IMR-90 (cell line): ENCODE results near the gene SLC30A5. TPM values are rescaled to one million over a fixed set of nuclear protein-coding genes. Genes with fewer than 3 reads are reported as not detected.
A peak's percentile ranks its signal among the peaks of the same experiment; 100 is the strongest.

ENCODE experiments used
- ATAC-seq: fragments of 200-7000 bp; cut with Tn5 transposase; 2 replicates; pipeline ENCODE4 v1.9.1; 2020; ENCODE audit warnings: low read depth, mild to moderate bottlenecking, moderate library complexity
- Bru-seq: library from RNA; stranded (reverse); fragments of 400-500 nt; gene quantifications from one replicate; lab custom pipeline; 2021; lab: Mats Ljungman, UMichigan
- BruChase-seq, 2 experiments: library from RNA; stranded (reverse); fragments of 400-500 nt; gene quantifications; one replicate each; lab custom pipeline; 2021; lab: Mats Ljungman, UMichigan
- BruUV-seq: library from RNA; stranded (reverse); fragments of 400-500 nt; replicated peaks from 2 replicates; lab custom pipeline; 2021; lab: Mats Ljungman, UMichigan
- CTCF ChIA-PET: fragments of 300-600 bp; formaldehyde crosslinking; extraction: SDS; loops from one replicate; lab custom pipeline; 2021; ENCODE audit warnings: antibody characterized with exemption; lab: Yijun Ruan, JAX
- POLR2A ChIA-PET: fragments of 300-600 bp; sonication (Branson Sonifier 250); formaldehyde crosslinking; loops from one replicate; lab custom pipeline; 2022; ENCODE audit warnings: antibody characterized with exemption; ENCODE audit not compliant: unreplicated experiment; lab: Charles Lee
- DNase-seq: peaks from one replicate; pipeline ENCODE4 v3.0.0; 2013
- H2AFZ ChIP-seq: replicated peaks from 2 replicates; pipeline ENCODE3; 2013; ENCODE audit warnings: low read length, mild to moderate bottlenecking; ENCODE audit not compliant: poor library complexity
- H2AK5ac ChIP-seq: 2 replicates; pipeline ENCODE4 v1.6.1; 2013; ENCODE audit warnings: low read depth, low read length, inconsistent platforms
- H2AK9ac ChIP-seq: replicated peaks from 2 replicates; pipeline ENCODE3; 2013; ENCODE audit warnings: mild to moderate bottlenecking, low read depth, low read length, moderate library complexity; ENCODE audit not compliant: poor library complexity
- H2BK120ac ChIP-seq: 2 replicates; pipeline ENCODE4 v1.6.1; 2013; ENCODE audit warnings: low read depth, low read length, inconsistent platforms
- H2BK15ac ChIP-seq: 3 replicates; pipeline ENCODE4 v1.6.1; 2013; ENCODE audit warnings: low read depth, low read length, inconsistent platforms
- H2BK20ac ChIP-seq: 2 replicates; pipeline ENCODE4 v1.6.1; 2013; ENCODE audit warnings: low read depth, mild to moderate bottlenecking, inconsistent platforms, low read length, moderate library complexity
- H2BK5ac ChIP-seq: 2 replicates; pipeline ENCODE4 v1.6.1; 2013; ENCODE audit warnings: mild to moderate bottlenecking, low read depth, low read length, inconsistent platforms; ENCODE audit not compliant: poor library complexity, severe bottlenecking
- H3K14ac ChIP-seq: replicated peaks from 2 replicates; pipeline ENCODE4 v1.6.1; 2013; ENCODE audit warnings: low read depth, low read length, inconsistent platforms
- H3K18ac ChIP-seq: 2 replicates; pipeline ENCODE4 v1.6.1; 2013; ENCODE audit warnings: low read depth, low read length, control low read depth
- H3K23ac ChIP-seq: 2 replicates; pipeline ENCODE4 v1.6.1; 2013; ENCODE audit warnings: low read depth, low read length, inconsistent platforms
- H3K27ac ChIP-seq: 2 replicates; pipeline ENCODE4 v1.5.1; 2013; ENCODE audit warnings: mild to moderate bottlenecking, control low read depth, low read length; ENCODE audit not compliant: insufficient read depth
- H3K27me3 ChIP-seq: 2 replicates; pipeline ENCODE4 v1.6.1; 2013; ENCODE audit warnings: low read length; ENCODE audit not compliant: control insufficient read depth, insufficient read depth
- H3K36me3 ChIP-seq: 2 replicates; pipeline ENCODE4 v1.6.1; 2013; ENCODE audit warnings: low read length, mixed read lengths; ENCODE audit not compliant: control insufficient read depth, insufficient read depth
- H3K4ac ChIP-seq: 2 replicates; pipeline ENCODE4 v1.6.1; 2013; ENCODE audit warnings: low read depth, low read length, inconsistent platforms
- H3K4me1 ChIP-seq: 2 replicates; pipeline ENCODE4 v1.6.1; 2013; ENCODE audit warnings: low read length, mixed read lengths; ENCODE audit not compliant: control insufficient read depth, insufficient read depth
- H3K4me2 ChIP-seq: 2 replicates; pipeline ENCODE4 v1.6.1; 2013; ENCODE audit warnings: low read depth, mild to moderate bottlenecking, control low read depth, low read length, moderate library complexity
- H3K4me3 ChIP-seq: 2 replicates; pipeline ENCODE4 v1.5.1; 2013; ENCODE audit warnings: low read depth, mild to moderate bottlenecking, control low read depth, low read length, moderate library complexity; ENCODE audit not compliant: insufficient read depth
- H3K56ac ChIP-seq: 2 replicates; pipeline ENCODE4 v1.6.1; 2013; ENCODE audit warnings: low read length, inconsistent platforms; ENCODE audit not compliant: insufficient read depth; ENCODE audit errors: extremely low read depth
- H3K79me1 ChIP-seq, 2 experiments: 2 replicates each; pipeline ENCODE4 v1.6.1; 2013; ENCODE audit warnings: low read length in 2 of 2, inconsistent platforms in 1 of 2, low read depth in 1 of 2
- H3K9ac ChIP-seq: 2 replicates; pipeline ENCODE4 v1.6.1; 2013; ENCODE audit warnings: low read depth, low read length, control low read depth
- H3K9me1 ChIP-seq: 2 replicates; pipeline ENCODE4 v1.6.1; 2013; ENCODE audit warnings: low read length, inconsistent platforms; ENCODE audit not compliant: insufficient read depth
- H3K9me3 ChIP-seq: 2 replicates; pipeline ENCODE4 v1.6.1; 2013; ENCODE audit warnings: low read length; ENCODE audit not compliant: control insufficient read depth, insufficient read depth
- H4K20me1 ChIP-seq: 2 replicates; pipeline ENCODE4 v1.6.1; 2013; ENCODE audit warnings: low read length, inconsistent platforms; ENCODE audit not compliant: insufficient read depth
- H4K5ac ChIP-seq: 2 replicates; pipeline ENCODE4 v1.6.1; 2013; ENCODE audit warnings: mild to moderate bottlenecking, low read depth, low read length, control low read depth
- H4K8ac ChIP-seq, 2 experiments: 2 replicates each; pipeline ENCODE4 v1.6.1; 2013; ENCODE audit warnings: low read depth in 2 of 2, low read length in 2 of 2, control low read depth in 1 of 2, inconsistent platforms in 1 of 2
- H4K91ac ChIP-seq: 2 replicates; pipeline ENCODE4 v1.6.1; 2013; ENCODE audit warnings: low read depth, low read length, inconsistent platforms; ENCODE audit not compliant: insufficient read depth
- CEBPB ChIP-seq: IDR thresholded peaks from 2 replicates; pipeline ENCODE4 v1.6.1; 2012; ENCODE audit warnings: low read depth, low read length, improper control_type of control experiment
- CHD1 ChIP-seq: IDR thresholded peaks from 2 replicates; pipeline ENCODE4 v1.6.1; 2012; ENCODE audit warnings: low read depth, low read length, improper control_type of control experiment
- MAZ ChIP-seq: IDR thresholded peaks from 2 replicates; pipeline ENCODE4 v1.6.1; 2012; ENCODE audit warnings: low read depth, mild to moderate bottlenecking, low read length, improper control_type of control experiment, moderate library complexity, borderline replicate concordance
- MXI1 ChIP-seq: IDR thresholded peaks from 2 replicates; pipeline ENCODE4 v1.6.1; 2012; ENCODE audit warnings: low read depth, mild to moderate bottlenecking, low read length, moderate library complexity, borderline replicate concordance
- NFE2L2 ChIP-seq: fragments of 150-350 bp; IDR thresholded peaks from 2 replicates; pipeline ENCODE4 v1.6.1; 2016; ENCODE audit warnings: low read depth, mild to moderate bottlenecking, low read length
- POLR2A ChIP-seq: IDR thresholded peaks from 2 replicates; pipeline ENCODE4 v1.6.1; 2012; ENCODE audit warnings: mild to moderate bottlenecking, low read depth, low read length
- RAD21 ChIP-seq: IDR thresholded peaks from 2 replicates; pipeline ENCODE4 v1.6.1; 2012; ENCODE audit warnings: low read length, improper control_type of control experiment
- RCOR1 ChIP-seq: IDR thresholded peaks from 2 replicates; pipeline ENCODE4 v1.6.1; 2012; ENCODE audit warnings: mild to moderate bottlenecking, low read length, improper control_type of control experiment; ENCODE audit not compliant: insufficient replicate concordance
- RFX5 ChIP-seq: IDR thresholded peaks from 2 replicates; pipeline ENCODE4 v1.8.0; 2012; ENCODE audit warnings: low read depth, mild to moderate bottlenecking, low read length, moderate library complexity
- SMC3 ChIP-seq: fragments of 150-350 bp; IDR thresholded peaks from 2 replicates; pipeline ENCODE4 v1.6.1; 2016; ENCODE audit warnings: low read depth, mild to moderate bottlenecking, antibody characterized with exemption, low read length, moderate library complexity
- WGBS, 2 experiments: methylation state at CpG; one replicate each; pipeline versions ENCODE4 v1.1.5 to v1.1.7; 2013; ENCODE audit warnings: missing lambda C conversion rate in 2 of 2; ENCODE audit not compliant: insufficient read length in 1 of 2; ENCODE audit errors: extremely low coverage in 2 of 2; 5-methylcytosine and 5-hydroxymethylcytosine counted together
- dilution Hi-C: fragments of 300-500 bp; cut with HindIII; formaldehyde crosslinking; loops from one replicate; pipeline ENCODE4 v1.14.3; 2018; ENCODE audit warnings: low sequenced_read_pairs; ENCODE audit not compliant: unreplicated experiment
- in situ Hi-C: fragments of 300-500 bp; cut with MboI; formaldehyde crosslinking; loops from 3 replicates; pipeline ENCODE4 v1.14.3; 2019; ENCODE audit warnings: low sequenced_read_pairs, inconsistent platforms, mixed read lengths
- intact Hi-C: fragments of 100-400 bp; cut with micrococcal nuclease; formaldehyde crosslinking; loops from 2 replicates; pipeline ENCODE4 v1.10.0; 2022
- long read RNA-seq: library from polyadenylated mRNA; unstranded; transcript quantifications from one replicate; pipeline ENCODE4 v2.0.0, GENCODE V29; 2021; ENCODE audit not compliant: unreplicated experiment
- polyA plus RNA-seq, 3 experiments: library from polyadenylated mRNA; depleted of rRNA; stranded (reverse); fragments of >200 nt; gene quantifications; 2 replicates each; pipeline ENCODE4 v1.2.3, GENCODE V29; 2012; ENCODE audit warnings: low replicate concordance in 1 of 3
- total RNA-seq: library from RNA; depleted of rRNA; stranded (reverse); fragments of >200 nt; gene quantifications from 2 replicates; pipeline ENCODE4 v1.2.3, GENCODE V29; 2012; rRNA removed
- TF ChIP-seq, protein P1 (sequence below): fragments of 150-350 bp; IDR thresholded peaks from 2 replicates; pipeline ENCODE4 v1.6.1; 2016; ENCODE audit warnings: low read depth, mild to moderate bottlenecking, low read length, moderate library complexity, borderline replicate concordance
- TF ChIP-seq, protein P2 (sequence below): conservative IDR thresholded peaks from 2 replicates; pipeline ENCODE4 v1.5.1; 2012; ENCODE audit warnings: mild to moderate bottlenecking, low read depth, low read length, improper control_type of control experiment

SLC30A5 gene
- total RNA-seq, result 34.8 and 63.3 TPM in 2 replicates
- 15.6 and 21.2 TPM in 2 replicates for polyA plus RNA-seq (2012; rRNA removed)
- 8.2 and 8.3 TPM in 2 replicates for polyA plus RNA-seq (2012; cell fraction: cytosol; rRNA removed)
- 9.8 and 38.2 TPM in 2 replicates for polyA plus RNA-seq (2012; cell fraction: nucleus; rRNA removed; ENCODE audit: low replicate concordance)
- Bru-seq, nascent RNA, result percentile 80 among the genes with signal in this experiment
- BruChase-seq, experiment 1, labeled RNA remaining after a 6-hour chase, result percentile 85 among the genes with signal in this experiment
- BruChase-seq, experiment 2, labeled RNA remaining after a 2-hour chase, result percentile 77 among the genes with signal in this experiment
- long read RNA-seq, full-length matches to known transcripts, result 107 of 140 reads
- long read RNA-seq, partial matches to known transcripts, result 2 of 140 reads
- long read RNA-seq, other reads (novel, unspliced or antisense), result 31 of 140 reads

DNA sequence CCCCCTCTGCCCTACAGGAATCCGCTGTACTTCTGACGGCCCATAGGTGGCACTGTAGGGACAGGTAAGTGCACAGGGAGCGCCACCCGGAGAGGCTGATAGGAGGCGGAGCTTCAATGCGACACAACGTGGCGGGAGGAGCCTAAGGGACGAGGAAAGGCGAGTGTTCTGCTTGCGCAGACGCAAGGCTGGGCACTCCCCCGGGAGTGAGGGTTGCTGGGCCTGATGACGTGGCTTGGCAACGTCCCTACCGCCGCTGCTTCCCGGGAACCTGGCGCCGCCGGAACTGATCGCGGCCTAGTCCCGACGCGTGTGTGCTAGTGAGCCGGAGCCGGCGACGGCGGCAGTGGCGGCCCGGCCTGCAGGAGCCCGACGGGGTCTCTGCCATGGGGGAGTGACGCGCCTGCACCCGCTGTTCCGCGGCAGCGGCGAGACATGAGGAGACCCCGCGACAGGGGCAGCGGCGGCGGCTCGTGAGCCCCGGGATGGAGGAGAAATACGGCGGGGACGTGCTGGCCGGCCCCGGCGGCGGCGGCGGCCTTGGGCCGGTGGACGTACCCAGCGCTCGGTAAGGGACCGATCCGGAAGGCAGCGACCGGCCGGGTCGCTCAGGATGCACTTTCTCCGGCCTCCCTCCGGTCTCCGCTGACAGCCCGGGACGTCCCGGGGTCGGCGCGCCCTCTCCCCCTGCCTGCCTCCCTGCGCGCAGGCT, at the start of gene SLC30A5:
Gene SLC30A5, plus strand, starts transcription at position 244 of the 712 bp plus-strand sequence. Its CDS starts 242 bp downstream, at position 486.
- ATAC-seq (peak; percentile 100), DNase-seq (peak; percentile 100)
- Histone ChIP-seq H3K4me2 (peak within 1 kb of the TSS; percentile 84), H4K5ac (peak within 1 kb of the TSS; percentile 21), H3K14ac (peak within 1 kb of the TSS; percentile 97), H4K20me1 (peaks cover 5% of the 10 kb centered on the region; the same call in 1 of the 2 replicates), H3K9me3 (no peaks in the 10 kb centered on the region), H3K18ac (peak within 1 kb of the TSS; percentile 8), H3K9ac (peak within 1 kb of the TSS; percentile 98), H3K4ac (peak within 1 kb of the TSS; percentile 85), H3K27ac (peak within 1 kb of the TSS; percentile 64), H3K23ac (peak within 1 kb of the TSS; percentile 96), H2BK15ac (no peak within 1 kb of the TSS), H2BK5ac (peak within 1 kb of the TSS; percentile 63), H2BK20ac (no peak within 1 kb of the TSS), H3K9me1 (no peaks in the 10 kb centered on the region), H4K8ac (peak within 1 kb of the TSS; percentile 84 to 89), H3K4me3 (peak within 1 kb of the TSS; percentile 55), H3K56ac (peak within 1 kb of the TSS; percentile 95; the same call in 1 of the 2 replicates), H2AK9ac (peak within 1 kb of the TSS; percentile 31), H3K27me3 (no peaks in the 10 kb centered on the region), H2AK5ac (peak within 1 kb of the TSS; percentile 92; the same call in 1 of the 2 replicates), H2BK120ac (peak within 1 kb of the TSS; percentile 25; the same call in 1 of the 2 replicates), H4K91ac (peak within 1 kb of the TSS; percentile 82), H2AFZ (peak within 1 kb of the TSS; percentile 97), H3K36me3 (peaks cover 4% of the 10 kb centered on the region; the same call in 1 of the 2 replicates), H3K79me1 (peaks cover 14 to 32% of the 10 kb centered on the region in 2 experiments), H3K4me1 (peaks cover 3% of the 10 kb centered on the region; the same call in 1 of the 2 replicates)
- 1% methylated on average over 43 of the region's 79 CpGs; no CpG with 5 or more reads in 1 of the 2 experiments for WGBS, 2 experiments
- intact Hi-C loops, result loop anchor here (2.0 to 10.0 kb wide), 4 partner anchors 47 to 275 kb away; partner anchors contain the start of genes AK6, RAD17 and TAF9
- CTCF ChIA-PET, result interaction anchor here (0.6 to 1.6 kb wide), 12 partner anchors 10 to 278 kb away, joined by 3 to 27 read pairs (median 4); partner anchors contain the start of gene CENPH
- in situ Hi-C loops, result no loop called here
- POLR2A ChIA-PET, result interaction anchor here (0.6 to 1.0 kb wide), 2 partner anchors 252 to 276 kb away, joined by 3 to 7 read pairs; partner anchors contain the start of gene RAD17
- no TSS peak for BruUV-seq
- dilution Hi-C loops, result no loop called here
- TF ChIP-seq SMC3, result peak; percentile 60
- TF ChIP-seq, protein P1, sequence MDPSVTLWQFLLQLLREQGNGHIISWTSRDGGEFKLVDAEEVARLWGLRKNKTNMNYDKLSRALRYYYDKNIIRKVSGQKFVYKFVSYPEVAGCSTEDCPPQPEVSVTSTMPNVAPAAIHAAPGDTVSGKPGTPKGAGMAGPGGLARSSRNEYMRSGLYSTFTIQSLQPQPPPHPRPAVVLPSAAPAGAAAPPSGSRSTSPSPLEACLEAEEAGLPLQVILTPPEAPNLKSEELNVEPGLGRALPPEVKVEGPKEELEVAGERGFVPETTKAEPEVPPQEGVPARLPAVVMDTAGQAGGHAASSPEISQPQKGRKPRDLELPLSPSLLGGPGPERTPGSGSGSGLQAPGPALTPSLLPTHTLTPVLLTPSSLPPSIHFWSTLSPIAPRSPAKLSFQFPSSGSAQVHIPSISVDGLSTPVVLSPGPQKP, result no peak
- TF ChIP-seq MAZ, result peak; percentile 86; the same call in 1 of the 2 replicates
- no peak; the same call in 1 of the 2 replicates for TF ChIP-seq CHD1
- peak; percentile 69 for TF ChIP-seq RFX5
- no peak for TF ChIP-seq NFE2L2
- peak; percentile 93 for TF ChIP-seq RAD21
- TF ChIP-seq, protein P2, sequence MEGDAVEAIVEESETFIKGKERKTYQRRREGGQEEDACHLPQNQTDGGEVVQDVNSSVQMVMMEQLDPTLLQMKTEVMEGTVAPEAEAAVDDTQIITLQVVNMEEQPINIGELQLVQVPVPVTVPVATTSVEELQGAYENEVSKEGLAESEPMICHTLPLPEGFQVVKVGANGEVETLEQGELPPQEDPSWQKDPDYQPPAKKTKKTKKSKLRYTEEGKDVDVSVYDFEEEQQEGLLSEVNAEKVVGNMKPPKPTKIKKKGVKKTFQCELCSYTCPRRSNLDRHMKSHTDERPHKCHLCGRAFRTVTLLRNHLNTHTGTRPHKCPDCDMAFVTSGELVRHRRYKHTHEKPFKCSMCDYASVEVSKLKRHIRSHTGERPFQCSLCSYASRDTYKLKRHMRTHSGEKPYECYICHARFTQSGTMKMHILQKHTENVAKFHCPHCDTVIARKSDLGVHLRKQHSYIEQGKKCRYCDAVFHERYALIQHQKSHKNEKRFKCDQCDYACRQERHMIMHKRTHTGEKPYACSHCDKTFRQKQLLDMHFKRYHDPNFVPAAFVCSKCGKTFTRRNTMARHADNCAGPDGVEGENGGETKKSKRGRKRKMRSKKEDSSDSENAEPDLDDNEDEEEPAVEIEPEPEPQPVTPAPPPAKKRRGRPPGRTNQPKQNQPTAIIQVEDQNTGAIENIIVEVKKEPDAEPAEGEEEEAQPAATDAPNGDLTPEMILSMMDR, result peak; percentile 95
- TF ChIP-seq MXI1, result peak; percentile 82; the same call in 1 of the 2 replicates
- peak; percentile 33; the same call in 1 of the 2 replicates for TF ChIP-seq CEBPB
- peak; percentile 21 for TF ChIP-seq RCOR1
- peak; percentile 97 for TF ChIP-seq POLR2A
